AG10803 (cell line): ENCODE results near the gene DDX24.

Experiments
- DNase-seq: peaks from one replicate; pipeline ENCODE4 v3.0.0; 2010; ENCODE audit warnings: low read depth
- H3K4me3 ChIP-seq: 2 replicates; pipeline ENCODE4 v1.5.1; 2011; ENCODE audit warnings: mild to moderate bottlenecking, low read length, control low read depth
- TF ChIP-seq, protein P1 (sequence below): conservative IDR thresholded peaks from 2 replicates; pipeline ENCODE4 v1.5.1; 2011; ENCODE audit warnings: mild to moderate bottlenecking, low read length, control low read depth, inconsistent platforms

Gene DDX24

DNA sequence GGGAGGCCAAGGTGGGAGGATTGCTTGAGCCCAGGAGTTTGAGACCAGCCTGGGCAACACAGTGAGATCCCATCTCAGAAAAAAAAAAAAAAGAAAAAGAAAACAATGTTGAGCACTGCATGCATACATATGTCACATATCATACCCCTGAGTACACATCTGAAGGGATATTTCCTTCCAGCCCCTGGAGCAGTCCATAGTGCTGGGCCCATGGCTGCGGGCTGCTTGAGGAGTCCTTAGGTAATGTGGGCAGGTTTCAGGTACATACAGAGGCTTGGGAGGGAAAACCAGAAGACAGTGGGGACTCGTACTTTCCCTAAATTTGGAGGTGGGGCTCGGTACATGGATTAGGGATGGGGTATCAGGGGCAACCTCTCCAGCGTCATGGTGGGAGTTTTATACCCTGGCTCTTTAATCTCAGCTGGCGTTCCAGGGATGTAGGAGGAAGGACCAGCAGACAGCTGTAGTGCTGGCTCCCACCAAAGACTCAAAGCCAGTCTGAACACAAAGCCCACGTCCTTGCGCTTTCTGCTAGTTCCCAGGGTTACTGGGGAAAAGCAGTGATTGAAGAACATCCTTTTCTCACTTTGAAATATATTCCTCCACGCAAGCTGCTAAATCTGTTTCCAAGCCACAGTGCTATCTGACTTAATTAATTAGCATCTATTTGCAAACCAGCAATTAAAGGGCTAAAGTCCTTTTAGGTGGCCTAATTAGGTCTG, 49.7 kb downstream of the DDX24 start:
- no peak for DNase-seq
- TF ChIP-seq, protein P1, sequence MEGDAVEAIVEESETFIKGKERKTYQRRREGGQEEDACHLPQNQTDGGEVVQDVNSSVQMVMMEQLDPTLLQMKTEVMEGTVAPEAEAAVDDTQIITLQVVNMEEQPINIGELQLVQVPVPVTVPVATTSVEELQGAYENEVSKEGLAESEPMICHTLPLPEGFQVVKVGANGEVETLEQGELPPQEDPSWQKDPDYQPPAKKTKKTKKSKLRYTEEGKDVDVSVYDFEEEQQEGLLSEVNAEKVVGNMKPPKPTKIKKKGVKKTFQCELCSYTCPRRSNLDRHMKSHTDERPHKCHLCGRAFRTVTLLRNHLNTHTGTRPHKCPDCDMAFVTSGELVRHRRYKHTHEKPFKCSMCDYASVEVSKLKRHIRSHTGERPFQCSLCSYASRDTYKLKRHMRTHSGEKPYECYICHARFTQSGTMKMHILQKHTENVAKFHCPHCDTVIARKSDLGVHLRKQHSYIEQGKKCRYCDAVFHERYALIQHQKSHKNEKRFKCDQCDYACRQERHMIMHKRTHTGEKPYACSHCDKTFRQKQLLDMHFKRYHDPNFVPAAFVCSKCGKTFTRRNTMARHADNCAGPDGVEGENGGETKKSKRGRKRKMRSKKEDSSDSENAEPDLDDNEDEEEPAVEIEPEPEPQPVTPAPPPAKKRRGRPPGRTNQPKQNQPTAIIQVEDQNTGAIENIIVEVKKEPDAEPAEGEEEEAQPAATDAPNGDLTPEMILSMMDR, result no peak
- H3K4me3 ChIP-seq, result no peak overlapping the region

DNA sequence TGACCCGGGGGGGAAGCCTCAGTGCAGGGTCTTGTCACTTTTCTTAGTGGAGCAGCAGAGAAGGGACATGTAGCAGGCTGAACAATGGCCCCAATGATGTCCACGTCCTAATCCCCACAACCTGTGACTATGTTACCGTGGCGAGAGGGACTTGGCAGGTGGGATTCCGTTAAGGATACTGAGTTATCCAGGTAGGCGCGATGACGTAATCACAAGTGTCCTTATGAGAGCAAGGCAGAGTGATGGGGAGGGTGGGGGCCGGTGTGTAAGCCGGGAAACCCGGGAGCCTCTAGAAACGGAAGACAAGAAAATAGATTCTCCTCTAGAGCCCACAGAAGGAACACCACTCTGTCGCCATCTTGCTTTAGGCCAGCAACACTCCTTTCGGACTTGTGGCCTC, 50.4 kb downstream of the DDX24 start:
- no peak for DNase-seq
- no peak overlapping the region for H3K4me3 ChIP-seq
- TF ChIP-seq, protein P1, result no peak

DNA sequence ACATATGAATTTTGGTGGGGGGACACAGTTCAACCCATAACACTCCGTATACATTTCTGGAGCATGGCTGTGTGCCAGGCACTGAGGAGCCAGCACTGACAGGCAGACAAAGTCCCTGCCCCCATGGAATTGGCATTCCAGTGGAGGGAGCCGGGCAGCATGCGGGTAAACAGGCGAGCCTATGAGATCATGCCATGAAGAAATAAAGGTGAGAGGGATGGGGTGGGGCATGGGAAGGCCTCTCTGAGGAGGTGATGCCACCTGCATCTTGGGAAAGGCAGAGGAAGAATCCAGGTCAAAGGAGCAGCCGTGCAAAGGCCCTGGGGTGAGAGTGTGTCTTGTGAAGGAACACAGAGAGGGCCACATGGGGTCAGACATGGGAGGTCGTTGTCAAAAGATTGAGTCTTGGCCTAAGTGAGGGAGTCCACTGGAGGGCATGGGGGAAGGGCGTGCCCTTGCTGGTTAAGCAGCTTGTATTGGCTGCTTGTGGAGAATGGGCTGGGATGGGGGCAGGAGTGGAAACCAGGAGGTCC, 51.3 kb downstream of the DDX24 start:
- TF ChIP-seq, protein P1, result no peak
- DNase-seq, result no peak
- H3K4me3 ChIP-seq, result no peak overlapping the region

DNA sequence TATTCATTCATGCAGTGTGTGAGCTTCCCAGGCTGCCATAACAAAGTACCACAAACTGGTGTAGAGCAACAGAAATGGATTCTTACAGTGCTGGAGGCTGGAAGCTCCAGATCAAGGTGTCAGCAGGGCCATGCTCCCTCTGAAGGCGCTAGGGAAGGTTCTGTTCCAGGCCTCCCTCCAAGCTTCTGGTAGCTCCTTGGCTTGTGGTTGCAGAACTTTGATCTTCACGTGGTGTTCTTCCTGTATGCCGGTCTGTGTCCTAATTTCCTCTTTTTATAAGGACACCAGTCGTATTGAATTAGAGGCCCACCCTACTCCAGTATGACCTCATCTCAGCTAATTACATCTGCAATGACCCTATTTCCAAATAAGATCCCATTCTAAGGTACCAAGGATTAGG, 51.7 kb downstream of the DDX24 start:
- no peak overlapping the region for H3K4me3 ChIP-seq
- TF ChIP-seq, protein P1, result no peak
- DNase-seq, result no peak

DNA sequence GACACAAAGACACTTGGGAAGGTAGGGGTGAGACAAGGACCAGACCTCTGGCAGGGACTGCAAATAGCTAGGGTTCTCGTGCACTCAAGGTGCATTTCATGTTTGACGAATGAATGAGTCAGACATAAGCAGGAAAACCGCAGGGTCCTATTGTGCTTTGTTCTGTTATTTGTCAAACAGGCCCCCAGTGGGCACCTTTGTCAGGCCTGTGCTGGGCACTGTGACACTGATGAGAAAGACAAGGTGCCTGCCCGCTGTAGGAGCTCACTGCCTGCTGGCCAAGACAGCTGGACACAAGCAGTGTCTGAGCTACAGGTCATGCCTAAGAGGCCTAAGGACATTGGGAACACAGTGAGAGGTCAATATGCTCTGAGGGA, 52.6 kb downstream of the DDX24 start:
- no peak for DNase-seq
- H3K4me3 ChIP-seq, result no peak overlapping the region
- TF ChIP-seq, protein P1, result no peak

DNA sequence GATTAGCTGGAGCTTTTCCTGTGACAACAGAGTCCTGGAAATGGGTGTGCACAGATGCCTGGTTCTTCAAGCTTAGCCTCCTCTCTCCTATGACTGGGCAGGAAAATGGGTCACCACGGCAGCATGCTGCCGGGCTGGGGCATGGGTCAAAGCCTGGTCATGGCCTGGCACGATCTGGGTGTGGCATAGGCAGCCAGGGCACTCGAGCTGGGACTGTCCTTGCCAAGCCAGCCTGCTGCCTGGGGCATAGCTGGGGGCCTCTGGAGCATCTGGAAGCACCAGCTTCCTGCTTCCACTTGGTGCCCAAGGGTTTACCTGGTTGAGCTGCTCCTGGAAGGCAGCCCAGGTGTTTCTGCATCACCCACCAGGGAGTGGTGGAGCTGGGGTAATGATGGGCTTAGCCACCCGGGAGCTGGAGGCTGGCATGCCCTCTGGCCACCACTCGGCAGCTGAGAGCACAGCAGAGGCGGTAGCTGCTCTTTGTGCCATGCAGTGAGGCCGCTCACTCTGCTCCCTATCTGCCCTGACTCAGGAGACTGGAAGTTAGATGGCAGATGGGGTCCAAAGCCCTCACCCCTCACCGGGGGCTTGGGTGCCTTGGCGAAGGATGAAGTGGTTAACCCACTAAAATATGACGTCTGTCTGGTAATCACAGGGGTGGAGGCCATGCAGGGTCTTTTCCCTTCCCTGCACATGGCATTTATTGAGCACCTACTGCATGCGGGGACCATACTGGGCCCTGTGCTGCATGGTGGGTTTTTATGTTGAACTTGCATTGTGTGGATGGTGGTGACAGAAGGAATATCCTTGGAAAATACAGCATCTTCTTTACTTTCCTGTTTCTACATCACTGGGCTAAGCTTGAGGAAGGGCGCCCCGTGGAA, 53.2 kb downstream of the DDX24 start:
- TF ChIP-seq, protein P1, result no peak
- H3K4me3 ChIP-seq, result no peak overlapping the region
- DNase-seq, result no peak
